HG03097 (cell line): Measurements from ENCODE around the gene SYT5.
"Not testable (repeated sequence)": the region's sequence is repeated elsewhere in the genome, so short reads cannot be mapped to it uniquely, and the experiment has no call there.

ENCODE experiments used
- ATAC-seq: cut with Tn5 transposase; IDR thresholded peaks from one replicate; pipeline ENCODE4 v1.9.1; 2021; ENCODE audit not compliant: unreplicated experiment, low FRiP score

Gene SYT5

DNA sequence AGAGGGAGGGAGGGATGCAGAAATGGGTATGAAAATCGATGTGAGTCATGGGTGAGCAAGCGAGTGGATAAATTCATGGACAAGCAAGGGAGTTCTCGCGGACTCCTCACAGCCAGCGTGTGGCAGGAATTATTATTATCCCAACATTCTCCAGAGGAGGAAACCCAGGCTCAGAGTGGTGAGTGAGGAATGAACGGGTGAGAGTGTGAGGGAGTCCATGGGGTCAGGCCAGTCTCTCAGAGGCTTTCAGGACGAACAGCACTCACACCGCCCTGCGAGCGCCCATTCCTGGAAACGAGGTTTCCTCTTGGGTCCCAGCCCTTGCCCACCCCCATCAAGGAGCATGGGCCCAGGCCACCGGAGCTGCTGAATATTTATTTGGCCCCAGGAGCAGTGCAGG, 7.3 kb downstream of the SYT5 start:
- no peak for ATAC-seq

- not testable (repeated sequence) for ATAC-seq
These were observed 7.8 kb downstream of the SYT5 start for GRCh38 chr19:55172318-55172717.

- ATAC-seq: no peak
These were observed 8.6 kb downstream of the SYT5 start for GRCh38 chr19:55171440-55171839.

DNA sequence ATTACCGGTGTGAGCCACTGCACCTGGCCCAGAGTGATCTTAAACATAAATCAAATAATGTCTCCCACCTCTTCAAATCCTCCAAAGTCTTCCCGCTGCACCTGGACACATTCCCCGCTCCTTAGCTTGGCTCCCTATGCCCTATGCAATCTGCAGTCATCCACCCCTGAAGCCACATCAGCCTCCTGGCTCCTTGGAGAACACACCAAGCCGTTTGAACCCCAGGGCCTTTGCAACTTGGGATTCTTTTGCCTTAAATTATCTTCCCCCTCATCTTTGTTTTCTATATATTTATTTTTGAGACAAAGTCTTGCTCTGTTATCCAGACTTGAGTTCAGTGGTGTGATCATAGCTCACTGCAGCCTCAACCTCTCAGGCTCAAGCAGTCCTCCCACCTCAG, 11.0 kb downstream of the SYT5 start:
- no peak for ATAC-seq

- peak; percentile 86 for ATAC-seq
These were observed 13.4 kb downstream of the SYT5 start, which contains the start of gene DNAAF3 for GRCh38 chr19:55166530-55167268. TSS of gene DNAAF3 (minus strand) at chr19:55166613. CDS start at chr19:55166413, 200 bp downstream.

DNA sequence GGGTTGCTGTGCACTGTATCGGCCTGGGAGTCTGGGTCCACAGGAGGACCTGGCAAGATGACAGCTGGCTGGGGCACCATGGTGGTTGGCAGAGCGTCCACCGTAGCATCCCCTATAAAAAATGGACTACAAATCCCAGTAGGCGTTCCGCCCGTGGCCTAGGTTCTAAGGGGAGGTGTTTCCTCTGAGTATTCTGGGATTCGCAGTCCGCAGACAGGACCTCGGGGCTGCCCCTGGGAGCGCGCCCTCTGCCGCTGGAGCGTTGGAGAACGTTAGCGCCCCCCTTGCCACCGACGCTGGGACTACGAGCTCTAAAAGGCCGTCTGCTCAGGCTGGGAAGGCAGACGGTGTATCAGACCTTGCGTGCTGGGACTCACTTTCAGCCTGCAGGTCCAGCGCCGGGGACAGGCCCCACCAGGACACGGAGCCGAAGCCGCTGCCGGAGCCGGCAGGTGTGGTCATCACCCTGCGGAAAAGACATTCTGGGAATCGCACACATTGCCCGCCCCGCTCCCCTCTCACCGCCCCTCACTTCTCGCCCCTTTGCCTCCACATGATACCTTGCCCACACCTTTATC, 14.0 kb downstream of the SYT5 start:
- ATAC-seq: peak; percentile 20

GRCh38 chr19:55161571-55162322, 18.3 kb downstream of the SYT5 start:
- ATAC-seq: no peak

DNA sequence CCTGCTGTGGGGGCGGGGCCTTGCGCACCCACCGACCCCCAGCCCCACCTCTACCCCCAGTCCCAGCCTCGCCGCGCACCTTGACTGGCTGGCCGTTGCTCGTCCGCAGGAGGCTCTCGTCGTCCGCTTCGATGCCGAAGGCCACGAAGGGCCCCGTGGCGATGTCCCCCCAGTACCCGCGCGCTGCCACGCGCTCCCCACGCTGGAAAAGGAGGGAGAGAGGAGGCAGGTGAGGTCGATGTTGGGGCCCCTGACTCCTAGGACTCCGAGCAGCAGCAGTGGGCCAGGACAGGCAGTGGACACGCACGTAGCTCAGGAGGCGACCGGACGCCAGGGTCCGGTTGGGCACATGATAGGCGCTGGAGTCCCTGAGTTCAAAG, 19.1 kb downstream of the SYT5 start:
- ATAC-seq: no peak

GRCh38 chr19:55160128-55160985, 19.7 kb downstream of the SYT5 start:
- ATAC-seq: peak; percentile 76

- no peak for ATAC-seq
These were observed 21.0 kb downstream of the SYT5 start for GRCh38 chr19:55158848-55159749.

GRCh38 chr19:55158423-55158822, 21.7 kb downstream of the SYT5 start:
- no peak for ATAC-seq

- no peak for ATAC-seq
These were observed 22.8 kb downstream of the SYT5 start, which contains the start of gene TNNI3 for GRCh38 chr19:55157064-55157908. TSS of gene TNNI3 (minus strand) at chr19:55157732. CDS start at chr19:55157589, 143 bp downstream.

DNA sequence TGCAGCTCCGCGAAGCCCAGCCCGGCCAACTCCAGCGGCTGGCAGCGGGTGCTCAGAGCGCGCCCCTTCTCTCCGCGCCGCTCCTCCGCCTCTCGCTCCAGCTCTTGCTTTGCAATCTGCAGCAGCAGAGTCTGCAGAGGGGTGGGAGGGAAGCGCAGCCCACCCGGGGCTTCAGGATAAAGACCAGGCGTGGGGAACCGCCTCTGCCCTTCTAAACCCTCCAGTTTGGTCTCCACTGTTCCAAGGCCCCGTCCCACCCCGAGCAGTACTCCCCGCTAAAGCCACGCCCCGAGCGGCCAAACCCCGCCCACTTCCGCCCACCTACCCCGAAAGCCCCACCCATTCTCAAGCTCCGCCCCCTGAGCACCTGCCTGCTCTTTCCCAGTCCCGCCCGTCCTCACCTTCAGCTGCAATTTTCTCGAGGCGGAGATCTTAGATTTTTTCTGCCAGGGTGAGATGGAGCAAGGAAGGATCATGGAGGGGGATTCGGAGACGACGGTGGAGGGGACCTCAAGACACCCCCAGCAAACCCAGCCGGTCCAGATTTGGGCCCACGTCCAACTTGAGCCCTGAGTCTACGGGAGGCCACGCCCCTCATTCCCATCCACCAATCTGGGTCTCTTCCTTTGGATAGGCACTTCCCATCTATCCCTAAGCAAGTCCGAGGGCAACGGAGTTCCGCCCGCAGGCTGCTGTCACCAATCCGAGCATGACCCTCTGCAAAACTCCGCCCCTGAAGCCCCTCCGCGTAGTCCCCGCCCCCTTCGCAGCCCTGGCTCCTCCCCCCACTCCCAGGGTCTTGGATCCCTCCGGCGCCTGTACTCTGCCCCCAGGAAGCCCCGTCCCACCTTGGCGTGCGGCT, 23.7 kb downstream of the SYT5 start:
- no peak for ATAC-seq

DNA sequence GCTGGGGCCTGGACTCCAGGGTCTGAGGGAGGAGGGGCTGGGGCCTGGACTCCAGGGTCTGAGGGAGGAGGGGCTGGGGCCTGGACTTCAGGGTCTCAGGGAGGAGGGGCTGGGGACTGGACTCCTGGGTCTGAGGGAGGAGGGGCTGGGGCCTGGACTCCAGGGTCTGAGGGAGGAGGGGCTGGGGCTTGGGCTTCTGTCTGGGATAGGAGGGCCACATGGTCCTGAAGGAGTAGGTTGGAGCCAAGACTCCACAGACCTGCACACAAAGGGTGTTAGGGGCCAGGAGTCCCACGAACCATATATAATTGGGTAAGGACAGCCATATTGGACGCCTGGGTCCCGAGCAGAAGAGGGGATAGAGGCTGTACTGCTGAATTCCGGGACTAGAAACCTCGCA, 24.3 kb downstream of the SYT5 start:
- ATAC-seq: not testable (repeated sequence)

GRCh38 chr19:55153652-55154264, 26.3 kb downstream of the SYT5 start:
- no peak for ATAC-seq

- no peak for ATAC-seq
These were observed 28.1 kb downstream of the SYT5 start for GRCh38 chr19:55152017-55152416.
